ENCODE results near the gene BCO1.

The BCO1 gene

DNA sequence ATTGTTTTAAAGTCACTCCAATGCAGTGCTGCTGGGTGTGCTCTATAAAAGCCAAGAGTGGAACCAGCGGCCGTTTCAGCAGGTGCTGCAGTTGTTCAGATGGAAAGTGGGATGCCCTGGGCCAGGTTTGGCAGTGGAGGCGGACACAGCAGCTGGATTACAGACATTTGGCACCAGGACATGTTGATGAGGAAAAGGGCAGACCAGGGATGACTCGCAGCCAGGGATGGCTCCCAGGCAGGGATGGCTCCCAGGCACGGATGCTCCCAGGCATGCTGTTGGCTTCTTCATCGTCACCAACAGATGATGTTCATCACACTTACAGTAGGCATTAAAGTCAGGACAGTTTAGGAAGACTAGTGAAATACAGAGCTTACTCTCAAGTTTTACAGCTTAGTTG is 86.3 kb downstream of the BCO1 start:
- Histone ChIP-seq H3K27me3 (ENCODE audit: insufficient read depth, poor library complexity, severe bottlenecking) (no peaks in the 10 kb centered on the region), H3K4me3 (ENCODE audit: severe bottlenecking) (no peak overlapping the region), H3K36me3 (ENCODE audit: low read depth) (0 out of 2 replicates have a peak, but pooled peaks cover 4% of the 10 kb centered on the region), H3K9me3 (ENCODE audit: severe bottlenecking) (no peaks in the 10 kb centered on the region), H3K27ac (ENCODE audit: poor library complexity, severe bottlenecking) (no peak overlapping the region), H3K4me1 (ENCODE audit: insufficient read depth, poor library complexity, severe bottlenecking) (peaks cover 35% of the 10 kb centered on the region)
- DNase-seq (ENCODE audit: low spot score), result no peak
- ATAC-seq (ENCODE audit: low read depth), result peak; percentile 34; the same call in 1 of the 3 replicates
- TF ChIP-seq, protein P1, sequence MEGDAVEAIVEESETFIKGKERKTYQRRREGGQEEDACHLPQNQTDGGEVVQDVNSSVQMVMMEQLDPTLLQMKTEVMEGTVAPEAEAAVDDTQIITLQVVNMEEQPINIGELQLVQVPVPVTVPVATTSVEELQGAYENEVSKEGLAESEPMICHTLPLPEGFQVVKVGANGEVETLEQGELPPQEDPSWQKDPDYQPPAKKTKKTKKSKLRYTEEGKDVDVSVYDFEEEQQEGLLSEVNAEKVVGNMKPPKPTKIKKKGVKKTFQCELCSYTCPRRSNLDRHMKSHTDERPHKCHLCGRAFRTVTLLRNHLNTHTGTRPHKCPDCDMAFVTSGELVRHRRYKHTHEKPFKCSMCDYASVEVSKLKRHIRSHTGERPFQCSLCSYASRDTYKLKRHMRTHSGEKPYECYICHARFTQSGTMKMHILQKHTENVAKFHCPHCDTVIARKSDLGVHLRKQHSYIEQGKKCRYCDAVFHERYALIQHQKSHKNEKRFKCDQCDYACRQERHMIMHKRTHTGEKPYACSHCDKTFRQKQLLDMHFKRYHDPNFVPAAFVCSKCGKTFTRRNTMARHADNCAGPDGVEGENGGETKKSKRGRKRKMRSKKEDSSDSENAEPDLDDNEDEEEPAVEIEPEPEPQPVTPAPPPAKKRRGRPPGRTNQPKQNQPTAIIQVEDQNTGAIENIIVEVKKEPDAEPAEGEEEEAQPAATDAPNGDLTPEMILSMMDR (IDR thresholded peaks at IDR 0.05; ENCODE audit: poor library complexity, severe bottlenecking), result no peak

DNA sequence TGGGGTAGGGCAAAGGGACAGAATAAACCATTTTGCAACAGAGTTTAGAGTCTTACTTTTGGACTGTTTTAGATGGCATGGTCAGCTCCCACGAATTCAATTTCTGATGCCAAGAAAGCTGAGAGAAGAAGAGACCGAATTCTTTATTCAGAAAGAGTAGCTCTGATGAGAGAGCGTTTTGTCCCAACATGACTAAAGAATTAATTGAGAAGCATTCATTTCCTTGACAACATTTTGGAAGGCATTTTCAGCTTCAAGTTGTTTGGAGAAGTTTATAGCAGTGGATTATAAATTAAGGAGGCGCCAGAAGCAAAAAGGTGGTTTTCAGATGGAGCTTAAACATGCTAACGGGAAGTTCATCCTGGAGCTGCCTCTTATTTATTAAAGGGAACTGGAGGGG is 88.5 kb downstream of the BCO1 start:
- no peak for ATAC-seq (ENCODE audit: low read depth)
- H3K4me3 ChIP-seq (ENCODE audit: severe bottlenecking), result no peak overlapping the region
- peak overlapping the region; percentile 63 for H3K27ac ChIP-seq (ENCODE audit: poor library complexity, severe bottlenecking)
- TF ChIP-seq, protein P1 (IDR thresholded peaks at IDR 0.05; ENCODE audit: poor library complexity, severe bottlenecking), result no peak
- H3K27me3 ChIP-seq (ENCODE audit: insufficient read depth, poor library complexity, severe bottlenecking), result no peaks in the 10 kb centered on the region
- no peak for DNase-seq (ENCODE audit: low spot score)
- H3K36me3 ChIP-seq (ENCODE audit: low read depth), result 0 out of 2 replicates have a peak, but pooled peaks cover 4% of the 10 kb centered on the region
- H3K9me3 ChIP-seq (ENCODE audit: severe bottlenecking), result no peaks in the 10 kb centered on the region
- H3K4me1 ChIP-seq (ENCODE audit: insufficient read depth, poor library complexity, severe bottlenecking), result peaks cover 20% of the 10 kb centered on the region

DNA sequence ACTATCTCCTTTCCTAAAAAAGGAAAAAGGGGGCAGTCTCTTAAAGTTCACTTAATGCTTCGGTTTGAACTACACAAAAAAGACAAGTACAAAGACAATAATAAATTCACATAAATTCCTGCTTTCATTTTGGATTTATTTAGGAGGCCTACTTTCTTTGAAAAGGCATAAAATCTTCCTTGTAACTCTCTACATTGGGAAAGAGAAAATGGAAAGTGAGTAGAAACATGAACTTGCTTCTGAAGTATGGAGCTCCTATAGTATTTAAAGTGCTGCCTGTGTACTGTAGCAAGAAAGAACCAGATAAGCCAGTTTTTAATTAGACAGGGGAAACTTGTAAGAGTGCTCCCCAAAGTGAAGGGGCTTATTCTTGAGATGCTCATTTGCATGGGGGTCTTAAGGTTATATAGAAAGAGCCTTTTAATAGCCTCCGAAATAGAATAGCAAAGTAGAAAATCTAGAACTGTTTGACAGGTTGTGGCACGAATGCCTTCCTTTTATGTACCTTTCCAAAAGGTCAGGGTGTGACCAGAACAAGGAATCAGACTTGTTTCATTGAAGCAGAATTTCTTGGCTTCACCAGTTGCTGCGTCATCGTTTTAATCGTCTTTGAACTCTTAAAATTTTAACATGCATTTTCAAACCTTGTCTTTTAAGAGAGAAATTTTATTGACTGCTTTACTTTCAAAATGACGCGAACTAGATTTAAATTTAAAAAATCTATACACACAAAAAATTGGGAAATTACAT is 89.1 kb downstream of the BCO1 start:
- H3K4me3 ChIP-seq (ENCODE audit: severe bottlenecking), result no peak overlapping the region
- no peaks in the 10 kb centered on the region for H3K36me3 ChIP-seq (ENCODE audit: low read depth)
- H3K4me1 ChIP-seq (ENCODE audit: insufficient read depth, poor library complexity, severe bottlenecking), result peaks cover 20% of the 10 kb centered on the region
- H3K27ac ChIP-seq (ENCODE audit: poor library complexity, severe bottlenecking), result peak overlapping the region; percentile 63
- no peak for DNase-seq (ENCODE audit: low spot score)
- no peaks in the 10 kb centered on the region for H3K9me3 ChIP-seq (ENCODE audit: severe bottlenecking)
- TF ChIP-seq, protein P1 (IDR thresholded peaks at IDR 0.05; ENCODE audit: poor library complexity, severe bottlenecking), result no peak
- H3K27me3 ChIP-seq (ENCODE audit: insufficient read depth, poor library complexity, severe bottlenecking), result no peaks in the 10 kb centered on the region
- peak; percentile 86 for ATAC-seq (ENCODE audit: low read depth)

DNA sequence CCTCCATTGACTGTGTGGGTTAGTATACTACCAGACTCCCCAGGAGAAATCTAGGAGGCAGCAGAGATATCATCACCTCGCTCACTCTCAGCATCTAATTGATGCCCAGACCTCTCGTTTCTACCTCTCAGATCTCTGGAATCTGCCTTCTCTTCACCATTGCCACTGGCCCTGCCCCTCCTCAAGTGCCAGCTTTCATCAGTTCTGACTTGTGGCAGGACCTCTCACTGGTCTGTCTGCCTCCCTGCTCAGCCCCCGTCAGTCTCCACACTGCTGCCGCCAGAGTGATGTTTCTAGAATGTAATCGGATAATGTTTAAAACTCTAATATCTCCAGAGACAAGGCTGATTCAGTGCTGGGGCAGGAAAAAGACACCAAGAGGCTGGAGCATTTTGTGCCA is 91.5 kb downstream of the BCO1 start:
- Histone ChIP-seq H3K27me3 (ENCODE audit: insufficient read depth, poor library complexity, severe bottlenecking) (no peaks in the 10 kb centered on the region), H3K36me3 (ENCODE audit: low read depth) (no peaks in the 10 kb centered on the region), H3K4me3 (ENCODE audit: severe bottlenecking) (no peak overlapping the region), H3K27ac (ENCODE audit: poor library complexity, severe bottlenecking) (no peak overlapping the region), H3K9me3 (ENCODE audit: severe bottlenecking) (no peaks in the 10 kb centered on the region), H3K4me1 (ENCODE audit: insufficient read depth, poor library complexity, severe bottlenecking) (peaks cover 20% of the 10 kb centered on the region)
- DNase-seq (ENCODE audit: low spot score) (no peak), ATAC-seq (ENCODE audit: low read depth) (no peak)
- TF ChIP-seq, protein P1 (IDR thresholded peaks at IDR 0.05; ENCODE audit: poor library complexity, severe bottlenecking), result no peak

DNA sequence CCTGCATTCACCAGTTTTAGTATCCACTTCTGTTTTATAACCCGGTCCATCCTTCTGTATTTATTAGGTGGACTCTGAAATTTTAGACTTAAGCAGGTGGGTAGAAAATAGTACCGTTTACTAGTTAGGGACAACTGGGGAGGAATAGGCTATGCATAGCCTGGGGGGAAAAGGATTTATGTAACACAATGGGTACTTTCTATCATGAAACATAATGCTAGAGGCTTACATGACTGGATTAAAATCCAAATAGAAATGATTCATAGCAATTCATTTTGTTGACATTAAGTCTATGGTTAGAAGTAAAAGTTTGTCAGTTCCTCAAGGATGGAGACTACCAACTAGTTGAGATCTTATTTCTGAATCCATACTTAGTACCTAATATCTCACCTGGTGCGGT is 94.9 kb downstream of the BCO1 start:
- peaks cover 4% of the 10 kb centered on the region for H3K4me1 ChIP-seq (ENCODE audit: insufficient read depth, poor library complexity, severe bottlenecking)
- H3K4me3 ChIP-seq (ENCODE audit: severe bottlenecking), result no peak overlapping the region
- no peaks in the 10 kb centered on the region for H3K27me3 ChIP-seq (ENCODE audit: insufficient read depth, poor library complexity, severe bottlenecking)
- TF ChIP-seq, protein P1 (IDR thresholded peaks at IDR 0.05; ENCODE audit: poor library complexity, severe bottlenecking), result no peak
- no peak for DNase-seq (ENCODE audit: low spot score)
- no peaks in the 10 kb centered on the region for H3K9me3 ChIP-seq (ENCODE audit: severe bottlenecking)
- 0 out of 2 replicates have a peak, but pooled peaks cover 3% of the 10 kb centered on the region for H3K36me3 ChIP-seq (ENCODE audit: low read depth)
- H3K27ac ChIP-seq (ENCODE audit: poor library complexity, severe bottlenecking), result no peak overlapping the region
- ATAC-seq (ENCODE audit: low read depth), result no peak

Measured in RWPE2 (cell line).